Measurements from ENCODE around the gene TMEM59L.

TMEM59L gene

DNA sequence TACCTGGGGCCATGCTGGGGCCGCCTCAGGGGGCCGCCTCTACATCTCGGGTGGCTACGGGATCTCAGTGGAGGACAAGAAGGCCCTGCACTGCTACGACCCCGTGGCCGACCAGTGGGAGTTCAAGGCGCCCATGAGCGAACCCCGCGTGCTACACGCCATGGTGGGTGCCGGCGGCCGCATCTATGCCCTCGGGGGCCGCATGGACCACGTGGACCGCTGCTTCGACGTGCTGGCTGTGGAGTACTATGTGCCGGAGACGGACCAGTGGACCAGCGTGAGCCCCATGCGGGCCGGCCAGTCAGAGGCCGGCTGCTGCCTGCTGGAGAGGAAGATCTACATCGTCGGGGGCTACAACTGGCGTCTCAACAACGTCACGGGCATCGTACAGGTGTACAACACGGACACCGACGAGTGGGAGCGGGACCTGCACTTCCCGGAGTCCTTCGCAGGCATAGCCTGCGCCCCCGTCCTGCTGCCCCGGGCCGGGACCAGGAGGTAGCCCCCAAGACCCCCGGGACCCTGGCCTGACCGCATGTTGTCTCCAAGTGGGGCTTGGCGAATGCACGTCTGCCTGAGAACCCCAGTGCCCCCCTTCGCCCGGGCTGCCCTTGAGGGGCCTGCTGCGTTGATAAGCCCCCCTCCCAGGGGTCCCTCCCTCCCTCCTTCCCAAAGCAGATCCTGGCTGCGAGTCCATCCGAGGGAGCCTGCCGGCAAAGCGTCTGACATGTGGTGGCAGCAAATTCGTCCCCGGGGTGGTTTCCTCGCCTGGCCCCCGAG lies 56.3 kb downstream of the TMEM59L start:
- TF ChIP-seq, protein P1, sequence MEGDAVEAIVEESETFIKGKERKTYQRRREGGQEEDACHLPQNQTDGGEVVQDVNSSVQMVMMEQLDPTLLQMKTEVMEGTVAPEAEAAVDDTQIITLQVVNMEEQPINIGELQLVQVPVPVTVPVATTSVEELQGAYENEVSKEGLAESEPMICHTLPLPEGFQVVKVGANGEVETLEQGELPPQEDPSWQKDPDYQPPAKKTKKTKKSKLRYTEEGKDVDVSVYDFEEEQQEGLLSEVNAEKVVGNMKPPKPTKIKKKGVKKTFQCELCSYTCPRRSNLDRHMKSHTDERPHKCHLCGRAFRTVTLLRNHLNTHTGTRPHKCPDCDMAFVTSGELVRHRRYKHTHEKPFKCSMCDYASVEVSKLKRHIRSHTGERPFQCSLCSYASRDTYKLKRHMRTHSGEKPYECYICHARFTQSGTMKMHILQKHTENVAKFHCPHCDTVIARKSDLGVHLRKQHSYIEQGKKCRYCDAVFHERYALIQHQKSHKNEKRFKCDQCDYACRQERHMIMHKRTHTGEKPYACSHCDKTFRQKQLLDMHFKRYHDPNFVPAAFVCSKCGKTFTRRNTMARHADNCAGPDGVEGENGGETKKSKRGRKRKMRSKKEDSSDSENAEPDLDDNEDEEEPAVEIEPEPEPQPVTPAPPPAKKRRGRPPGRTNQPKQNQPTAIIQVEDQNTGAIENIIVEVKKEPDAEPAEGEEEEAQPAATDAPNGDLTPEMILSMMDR (IDR thresholded peaks at IDR 0.05) = no peak
- Histone ChIP-seq H3K4me3 (ENCODE audit: low read depth, low read length) (no peak overlapping the region), H3K9me3 (ENCODE audit: control insufficient read depth, low read length) (no peaks in the 10 kb centered on the region), H3K79me2 (no peaks in the 10 kb centered on the region), H3K27ac (no peak overlapping the region), H2AFZ (no peak overlapping the region), H3K36me3 (ENCODE audit: control insufficient read depth, insufficient read depth, low read length) (no peaks in the 10 kb centered on the region), H3K4me1 (no peaks in the 10 kb centered on the region), H3K27me3 (ENCODE audit: control insufficient read depth, insufficient read depth, low read length) (no peaks in the 10 kb centered on the region), H3K9ac (no peak overlapping the region), H3K4me2 (ENCODE audit: low read length) (no peak overlapping the region)

DNA sequence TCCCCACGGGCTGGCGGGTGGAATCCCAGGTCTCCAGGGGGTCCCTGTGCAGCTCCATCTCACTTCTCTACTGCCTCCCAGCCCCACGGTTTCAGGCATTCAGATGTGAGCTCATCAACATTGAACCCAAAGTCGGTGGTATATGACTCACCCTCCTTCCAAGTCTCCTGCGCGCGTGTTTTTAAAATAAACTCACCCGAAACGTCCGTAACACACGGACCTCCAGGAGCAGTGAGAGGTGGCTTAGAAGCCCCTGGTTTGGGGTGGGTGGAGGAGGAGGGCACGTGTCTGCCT lies 56.8 kb downstream of the TMEM59L start:
- peaks cover 3% of the 10 kb centered on the region for H3K4me1 ChIP-seq
- H3K9me3 ChIP-seq (ENCODE audit: control insufficient read depth, low read length) = no peaks in the 10 kb centered on the region
- TF ChIP-seq, protein P1 (IDR thresholded peaks at IDR 0.05) = no peak
- no peak overlapping the region for H3K4me3 ChIP-seq (ENCODE audit: low read depth, low read length)
- no peak overlapping the region for H3K4me2 ChIP-seq (ENCODE audit: low read length)
- H3K36me3 ChIP-seq (ENCODE audit: control insufficient read depth, insufficient read depth, low read length) = no peaks in the 10 kb centered on the region
- no peaks in the 10 kb centered on the region for H3K27me3 ChIP-seq (ENCODE audit: control insufficient read depth, insufficient read depth, low read length)
- no peak overlapping the region for H3K9ac ChIP-seq
- no peak overlapping the region for H3K27ac ChIP-seq
- no peak overlapping the region for H2AFZ ChIP-seq
- H3K79me2 ChIP-seq = no peaks in the 10 kb centered on the region

DNA sequence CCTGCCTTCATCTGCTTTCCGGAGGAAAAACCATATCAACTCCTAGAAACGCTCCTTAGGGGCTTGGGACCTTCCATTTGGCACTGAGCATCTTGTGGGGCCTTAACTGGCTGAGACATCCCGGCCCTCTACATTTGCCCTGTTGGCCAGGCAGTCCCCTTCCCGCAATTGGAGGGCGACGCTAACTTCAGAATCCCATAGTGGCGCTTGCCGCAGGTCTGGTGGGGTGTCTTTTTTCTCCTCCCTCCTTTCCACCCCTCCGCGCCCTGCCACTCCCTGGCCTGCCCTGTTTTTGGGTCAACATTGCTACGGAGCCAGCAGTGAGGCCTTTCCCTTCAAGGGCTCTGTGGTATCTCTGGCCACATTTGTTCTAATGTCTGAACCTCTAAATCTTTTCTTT lies 57.2 kb downstream of the TMEM59L start:
- H3K4me2 ChIP-seq (ENCODE audit: low read length) = no peak overlapping the region
- H3K79me2 ChIP-seq = no peaks in the 10 kb centered on the region
- no peaks in the 10 kb centered on the region for H3K36me3 ChIP-seq (ENCODE audit: control insufficient read depth, insufficient read depth, low read length)
- H3K9me3 ChIP-seq (ENCODE audit: control insufficient read depth, low read length) = no peaks in the 10 kb centered on the region
- H3K4me1 ChIP-seq = peaks cover 5% of the 10 kb centered on the region
- no peaks in the 10 kb centered on the region for H3K27me3 ChIP-seq (ENCODE audit: control insufficient read depth, insufficient read depth, low read length)
- TF ChIP-seq, protein P1 (IDR thresholded peaks at IDR 0.05) = no peak
- H3K4me3 ChIP-seq (ENCODE audit: low read depth, low read length) = no peak overlapping the region
- no peak overlapping the region for H2AFZ ChIP-seq
- H3K9ac ChIP-seq = no peak overlapping the region
- H3K27ac ChIP-seq = no peak overlapping the region

DNA sequence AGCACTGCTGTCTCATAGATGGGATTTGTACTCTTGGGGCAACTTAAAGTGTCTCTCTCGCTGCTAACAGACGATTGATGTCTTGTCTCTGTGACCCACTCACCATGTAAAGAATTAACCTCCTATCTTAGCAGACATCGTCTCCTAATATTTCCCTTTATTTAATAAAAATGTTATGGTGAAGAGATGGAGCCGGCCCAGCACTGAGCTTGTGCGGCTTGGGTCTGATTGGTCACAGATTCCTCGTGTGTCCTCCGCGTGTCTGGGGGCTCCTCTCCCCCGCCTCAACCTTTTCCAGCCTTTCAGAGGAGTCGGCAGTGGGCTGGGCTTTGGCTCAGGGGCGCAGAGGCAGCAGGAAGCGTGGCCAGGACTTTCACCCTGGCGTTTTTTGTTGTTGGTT lies 57.6 kb downstream of the TMEM59L start:
- H3K9me3 ChIP-seq (ENCODE audit: control insufficient read depth, low read length) = no peaks in the 10 kb centered on the region
- H3K9ac ChIP-seq = no peak overlapping the region
- H3K4me1 ChIP-seq = peaks cover 7% of the 10 kb centered on the region
- H3K79me2 ChIP-seq = no peaks in the 10 kb centered on the region
- H3K27ac ChIP-seq = no peak overlapping the region
- no peaks in the 10 kb centered on the region for H3K27me3 ChIP-seq (ENCODE audit: control insufficient read depth, insufficient read depth, low read length)
- H3K36me3 ChIP-seq (ENCODE audit: control insufficient read depth, insufficient read depth, low read length) = no peaks in the 10 kb centered on the region
- H3K4me3 ChIP-seq (ENCODE audit: low read depth, low read length) = no peak overlapping the region
- H3K4me2 ChIP-seq (ENCODE audit: low read length) = no peak overlapping the region
- H2AFZ ChIP-seq = no peak overlapping the region
- TF ChIP-seq, protein P1 (IDR thresholded peaks at IDR 0.05) = no peak

Measured in parathyroid adenoma (tissue), 2 donors.